Stimulated activated naive CD8-positive, alpha-beta T cell treated with anti-CD3 and anti-CD28 coated beads, Interleukin-15, Interleukin-2, amounts not matched to agents 100 ng/mL and 50 ng/mL, for 24 hours (primary cell): ENCODE data around the gene STYXL2.

Experiments used
- H3K27ac Mint-ChIP-seq: one replicate; pipeline ENCODE4 v1.8.0; 2021; ENCODE audit warnings: mild to moderate bottlenecking, mixed read lengths
- H3K27me3 Mint-ChIP-seq: one replicate; pipeline ENCODE4 v1.8.0; 2021; ENCODE audit warnings: mixed read lengths
- H3K36me3 Mint-ChIP-seq: one replicate; pipeline ENCODE4 v1.8.0; 2021; ENCODE audit warnings: low read depth, mixed read lengths
- H3K4me1 Mint-ChIP-seq: one replicate; pipeline ENCODE4 v1.8.0; 2021; ENCODE audit warnings: low read depth, mixed read lengths
- H3K4me3 Mint-ChIP-seq: one replicate; pipeline ENCODE4 v1.8.0; 2021; ENCODE audit warnings: mild to moderate bottlenecking, mixed read lengths
- H3K9me3 Mint-ChIP-seq: one replicate; pipeline ENCODE4 v1.8.0; 2021; ENCODE audit warnings: mixed read lengths

STYXL2 gene

DNA sequence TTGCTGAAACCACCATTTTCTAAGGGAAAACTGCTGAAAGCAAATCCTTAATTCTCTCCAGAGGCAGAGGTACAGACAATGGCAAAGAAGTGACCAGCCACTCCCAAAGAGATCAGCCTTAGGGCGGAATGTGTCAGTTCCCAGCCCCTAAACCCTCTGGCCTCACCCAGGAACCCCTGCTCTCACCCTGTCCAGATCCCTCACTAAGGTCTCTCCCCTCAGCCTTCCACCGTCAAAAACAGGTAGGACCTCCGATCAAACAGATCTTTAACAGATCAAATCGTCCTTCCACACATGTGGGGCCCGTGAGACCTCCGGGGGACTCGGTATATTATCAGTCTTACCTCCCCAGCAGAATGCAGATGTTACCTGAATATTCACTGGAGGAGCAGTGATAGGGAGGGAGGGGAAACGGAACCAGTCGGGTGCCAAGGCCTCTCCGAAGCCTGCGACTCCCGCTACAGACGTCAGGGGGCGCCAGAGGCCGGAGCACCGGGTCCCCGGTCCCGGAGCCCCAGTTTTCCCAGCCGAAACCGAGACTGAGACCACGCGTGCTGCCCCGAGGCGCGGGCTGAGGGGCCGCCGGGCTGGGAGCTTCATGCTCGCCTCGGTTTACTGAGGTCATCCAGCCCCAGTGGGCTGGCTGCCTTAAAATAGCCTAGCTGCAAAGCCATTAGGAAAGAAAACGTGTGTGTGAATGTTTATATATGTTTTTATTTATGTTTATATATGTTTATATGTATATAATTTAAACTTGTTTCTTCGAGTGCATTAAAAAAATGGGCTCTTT, 27.3 kb upstream of the STYXL2 start:
- no peaks in the 10 kb centered on the region for H3K4me1 Mint-ChIP-seq
- no peaks in the 10 kb centered on the region for H3K36me3 Mint-ChIP-seq
- H3K9me3 Mint-ChIP-seq = no peaks in the 10 kb centered on the region
- peak overlapping the region; percentile 43 for H3K4me3 Mint-ChIP-seq
- no peak overlapping the region for H3K27ac Mint-ChIP-seq
- H3K27me3 Mint-ChIP-seq = no peaks in the 10 kb centered on the region

GRCh38 chr1:167067904-167068303, 26.0 kb upstream of the STYXL2 start:
- H3K4me3 Mint-ChIP-seq = no peak overlapping the region
- no peaks in the 10 kb centered on the region for H3K27me3 Mint-ChIP-seq
- H3K27ac Mint-ChIP-seq = no peak overlapping the region
- no peaks in the 10 kb centered on the region for H3K4me1 Mint-ChIP-seq
- H3K36me3 Mint-ChIP-seq = no peaks in the 10 kb centered on the region
- H3K9me3 Mint-ChIP-seq = no peaks in the 10 kb centered on the region

DNA sequence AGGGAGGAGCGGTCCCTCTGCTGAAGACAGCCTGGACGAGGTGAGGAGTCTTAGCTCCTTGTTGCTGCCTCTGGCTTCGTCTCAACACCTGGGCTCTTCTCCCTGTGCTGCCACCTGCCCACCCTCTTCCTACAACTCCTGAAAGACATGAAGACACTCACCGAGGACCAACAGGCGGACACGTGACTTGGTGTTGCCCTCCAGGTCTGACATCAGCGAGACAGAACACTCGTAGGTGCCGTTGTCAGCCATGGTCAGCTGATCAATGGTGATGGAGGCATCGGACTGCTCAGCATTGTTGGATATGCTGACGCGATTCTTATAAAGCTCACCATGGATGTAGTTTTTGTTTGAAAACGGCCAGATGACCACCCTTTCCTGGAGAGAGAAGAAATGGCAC, 25.1 kb upstream of the STYXL2 start:
- no peaks in the 10 kb centered on the region for H3K36me3 Mint-ChIP-seq
- H3K27ac Mint-ChIP-seq = no peak overlapping the region

DNA sequence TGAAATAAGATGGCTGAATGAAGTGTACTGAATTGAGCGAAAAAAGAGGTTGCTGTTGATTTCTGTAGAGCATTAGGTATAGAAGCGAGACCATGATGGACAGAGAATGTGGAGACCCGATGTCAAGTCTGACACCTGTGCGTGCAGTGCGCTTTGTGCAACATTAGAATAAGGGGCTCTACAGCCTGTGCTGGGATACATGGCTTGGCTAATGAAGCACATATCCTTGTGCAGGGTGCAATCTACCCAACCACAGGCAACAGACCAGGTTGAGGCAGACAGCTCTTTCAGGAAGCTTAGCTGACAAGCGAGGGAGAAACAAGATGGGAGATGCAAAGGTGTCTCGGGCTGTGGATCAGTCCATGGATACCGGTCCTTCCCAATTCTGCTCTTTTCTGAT, 22.6 kb upstream of the STYXL2 start:
- H3K36me3 Mint-ChIP-seq = no peaks in the 10 kb centered on the region
- no peaks in the 10 kb centered on the region for H3K27me3 Mint-ChIP-seq
- no peak overlapping the region for H3K4me3 Mint-ChIP-seq
- no peaks in the 10 kb centered on the region for H3K9me3 Mint-ChIP-seq
- H3K27ac Mint-ChIP-seq = no peak overlapping the region
- peaks cover 13% of the 10 kb centered on the region for H3K4me1 Mint-ChIP-seq

More for the DNA sequence above, 25.1 kb upstream of the STYXL2 start:
- Mint-ChIP-seq H3K4me1 (no peaks in the 10 kb centered on the region), H3K27me3 (no peaks in the 10 kb centered on the region), H3K9me3 (no peaks in the 10 kb centered on the region), H3K4me3 (no peak overlapping the region)

GRCh38 chr1:167076136-167076710, 17.7 kb upstream of the STYXL2 start:
- no peaks in the 10 kb centered on the region for H3K36me3 Mint-ChIP-seq
- no peak overlapping the region for H3K27ac Mint-ChIP-seq
- no peaks in the 10 kb centered on the region for H3K27me3 Mint-ChIP-seq
- H3K4me1 Mint-ChIP-seq = peaks cover 27% of the 10 kb centered on the region
- H3K4me3 Mint-ChIP-seq = no peak overlapping the region
- no peaks in the 10 kb centered on the region for H3K9me3 Mint-ChIP-seq

- H3K36me3 Mint-ChIP-seq = no peaks in the 10 kb centered on the region
- H3K27me3 Mint-ChIP-seq = no peaks in the 10 kb centered on the region
Observed at GRCh38 chr1:167077128-167077867, 16.6 kb upstream of the STYXL2 start.

GRCh38 chr1:167077868-167078210, 16.0 kb upstream of the STYXL2 start:
- H3K9me3 Mint-ChIP-seq = no peaks in the 10 kb centered on the region

More at GRCh38 chr1:167077128-167077867, 16.6 kb upstream of the STYXL2 start:
- no peaks in the 10 kb centered on the region for H3K9me3 Mint-ChIP-seq
- peaks cover 27% of the 10 kb centered on the region for H3K4me1 Mint-ChIP-seq
- H3K4me3 Mint-ChIP-seq = no peak overlapping the region
- no peak overlapping the region for H3K27ac Mint-ChIP-seq

GRCh38 chr1:167081594-167082156, 12.2 kb upstream of the STYXL2 start:
- no peak overlapping the region for H3K4me3 Mint-ChIP-seq

More at GRCh38 chr1:167077868-167078210, 16.0 kb upstream of the STYXL2 start:
- Mint-ChIP-seq H3K27ac (no peak overlapping the region), H3K36me3 (no peaks in the 10 kb centered on the region), H3K27me3 (no peaks in the 10 kb centered on the region), H3K4me1 (peaks cover 27% of the 10 kb centered on the region), H3K4me3 (no peak overlapping the region)

DNA sequence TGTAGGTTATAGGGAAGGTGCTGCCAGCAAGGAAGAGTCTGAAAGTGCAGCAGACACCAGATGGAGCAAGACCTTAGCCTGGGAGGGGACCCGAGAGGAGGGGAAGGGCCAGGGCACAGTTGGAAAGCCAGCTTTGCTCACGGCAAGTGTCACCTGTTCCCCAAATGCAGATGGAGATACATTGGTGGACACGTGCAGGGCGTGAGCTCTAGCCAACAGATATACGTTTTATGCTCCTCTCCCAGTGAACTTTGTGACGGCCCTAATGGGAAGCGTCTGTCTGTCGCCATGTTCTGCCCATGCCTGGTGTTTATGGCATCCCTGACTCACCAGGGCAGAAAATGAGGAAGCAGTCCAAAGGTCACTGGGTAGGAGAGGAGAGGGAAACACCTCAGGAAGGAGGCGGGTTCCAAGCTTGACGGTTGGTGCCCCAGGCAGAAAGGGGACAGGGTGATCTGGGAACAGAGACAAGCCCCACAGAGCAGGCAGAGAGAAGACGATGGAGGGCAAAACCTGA, 11.3 kb upstream of the STYXL2 start:
- Mint-ChIP-seq H3K27ac (no peak overlapping the region), H3K27me3 (no peaks in the 10 kb centered on the region), H3K4me1 (peaks cover 4% of the 10 kb centered on the region), H3K9me3 (no peaks in the 10 kb centered on the region), H3K4me3 (no peak overlapping the region), H3K36me3 (no peaks in the 10 kb centered on the region)

More at GRCh38 chr1:167081594-167082156, 12.2 kb upstream of the STYXL2 start:
- Mint-ChIP-seq H3K36me3 (no peaks in the 10 kb centered on the region), H3K27ac (peak overlapping the region; percentile 38), H3K27me3 (no peaks in the 10 kb centered on the region), H3K4me1 (peaks cover 9% of the 10 kb centered on the region), H3K9me3 (no peaks in the 10 kb centered on the region)

GRCh38 chr1:167083066-167083665, 10.7 kb upstream of the STYXL2 start:
- Mint-ChIP-seq H3K36me3 (no peaks in the 10 kb centered on the region), H3K4me3 (no peak overlapping the region), H3K27me3 (no peaks in the 10 kb centered on the region), H3K9me3 (no peaks in the 10 kb centered on the region), H3K27ac (no peak overlapping the region), H3K4me1 (peaks cover under 1% of the 10 kb centered on the region)

DNA sequence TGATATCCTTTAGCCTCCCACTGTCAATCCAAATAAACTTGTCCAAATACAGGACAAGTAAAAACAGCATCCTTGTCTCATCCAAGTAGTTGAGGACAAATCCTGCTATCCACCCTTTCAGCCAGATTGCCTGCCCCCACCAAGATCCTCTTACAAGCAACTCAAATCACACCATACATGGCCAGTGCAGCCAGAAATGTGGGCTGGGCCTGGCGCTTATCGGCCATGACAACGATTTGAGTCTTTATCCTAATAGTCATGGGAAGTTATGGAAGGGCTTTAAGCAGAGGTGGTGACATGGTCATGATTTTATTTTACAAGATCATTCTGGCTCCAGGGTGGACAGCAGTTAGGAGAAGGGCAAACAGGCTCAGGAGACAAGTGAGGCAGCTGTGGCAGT, 10.0 kb upstream of the STYXL2 start:
- Mint-ChIP-seq H3K9me3 (no peaks in the 10 kb centered on the region), H3K27me3 (no peaks in the 10 kb centered on the region), H3K4me3 (no peak overlapping the region), H3K27ac (no peak overlapping the region), H3K4me1 (peaks cover 2% of the 10 kb centered on the region), H3K36me3 (no peaks in the 10 kb centered on the region)

- peaks cover 10% of the 10 kb centered on the region for H3K4me1 Mint-ChIP-seq
- no peaks in the 10 kb centered on the region for H3K9me3 Mint-ChIP-seq
- H3K27me3 Mint-ChIP-seq = no peaks in the 10 kb centered on the region
- H3K36me3 Mint-ChIP-seq = no peaks in the 10 kb centered on the region
- no peak overlapping the region for H3K27ac Mint-ChIP-seq
- no peak overlapping the region for H3K4me3 Mint-ChIP-seq
Observed at GRCh38 chr1:167084757-167085156, 9.1 kb upstream of the STYXL2 start.

GRCh38 chr1:167086033-167086432, 7.8 kb upstream of the STYXL2 start:
- Mint-ChIP-seq H3K4me3 (no peak overlapping the region), H3K27ac (no peak overlapping the region)

DNA sequence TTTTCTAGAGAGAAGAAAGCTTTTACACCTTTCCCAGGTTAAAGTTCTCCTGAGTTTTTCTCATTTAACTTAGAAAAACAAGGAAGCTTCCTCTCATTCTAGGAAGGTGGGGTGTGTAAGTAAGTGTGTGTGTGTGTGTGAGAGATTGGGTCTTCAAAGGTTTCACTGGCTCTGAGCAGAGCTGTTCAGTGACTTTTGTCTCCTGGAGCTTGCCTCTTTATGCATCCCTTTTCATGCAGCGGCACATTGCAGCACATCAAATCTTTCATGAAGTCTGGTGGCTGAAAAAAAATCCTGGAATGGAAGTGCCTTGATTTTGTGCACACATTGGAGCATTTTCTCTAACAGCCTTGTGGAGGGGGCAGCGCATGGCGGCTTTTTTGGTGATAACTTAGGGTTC, 7.1 kb upstream of the STYXL2 start:
- Mint-ChIP-seq H3K4me1 (peaks cover 25% of the 10 kb centered on the region), H3K27me3 (no peaks in the 10 kb centered on the region), H3K36me3 (no peaks in the 10 kb centered on the region), H3K27ac (no peak overlapping the region), H3K9me3 (no peaks in the 10 kb centered on the region), H3K4me3 (no peak overlapping the region)

More at GRCh38 chr1:167086033-167086432, 7.8 kb upstream of the STYXL2 start:
- Mint-ChIP-seq H3K27me3 (no peaks in the 10 kb centered on the region), H3K9me3 (no peaks in the 10 kb centered on the region), H3K4me1 (peaks cover 23% of the 10 kb centered on the region), H3K36me3 (no peaks in the 10 kb centered on the region)
